HUES64 (cell line): ENCODE measurements around the gene EPSTI1.
A peak's percentile ranks its signal among the peaks of the same experiment; 100 is the strongest.

Source experiments
- H3K27ac ChIP-seq: 2 replicates; pipeline ENCODE4 v1.7.0; 2013; ENCODE audit warnings: low read depth, low read length, inconsistent platforms
- H3K27me3 ChIP-seq: 2 replicates; pipeline ENCODE4 v1.6.1; 2013; ENCODE audit warnings: mild to moderate bottlenecking, low read length; ENCODE audit not compliant: insufficient read depth
- H3K36me3 ChIP-seq: 2 replicates; pipeline ENCODE4 v1.6.1; 2013; ENCODE audit warnings: mild to moderate bottlenecking, low read length; ENCODE audit not compliant: insufficient read depth
- H3K4me1 ChIP-seq: 2 replicates; pipeline ENCODE4 v1.6.1; 2013; ENCODE audit warnings: mild to moderate bottlenecking, low read length, moderate library complexity; ENCODE audit not compliant: insufficient read depth
- H3K4me3 ChIP-seq: 2 replicates; pipeline ENCODE4 v1.5.1; 2013; ENCODE audit warnings: mild to moderate bottlenecking, low read length, moderate library complexity
- H3K9ac ChIP-seq: 2 replicates; pipeline ENCODE4 v1.6.1; 2013; ENCODE audit warnings: mild to moderate bottlenecking, low read depth, low read length
- H3K9me3 ChIP-seq: 2 replicates; pipeline ENCODE4 v1.6.1; 2013; ENCODE audit warnings: low read depth, low read length; ENCODE audit not compliant: insufficient read depth
- WGBS: fragments of 150-250, 120-280 bp; methylation state at CpG from one replicate; pipeline ENCODE4 v1.1.7; 2013; ENCODE audit warnings: missing lambda C conversion rate; 5-methylcytosine and 5-hydroxymethylcytosine counted together

Gene EPSTI1

DNA sequence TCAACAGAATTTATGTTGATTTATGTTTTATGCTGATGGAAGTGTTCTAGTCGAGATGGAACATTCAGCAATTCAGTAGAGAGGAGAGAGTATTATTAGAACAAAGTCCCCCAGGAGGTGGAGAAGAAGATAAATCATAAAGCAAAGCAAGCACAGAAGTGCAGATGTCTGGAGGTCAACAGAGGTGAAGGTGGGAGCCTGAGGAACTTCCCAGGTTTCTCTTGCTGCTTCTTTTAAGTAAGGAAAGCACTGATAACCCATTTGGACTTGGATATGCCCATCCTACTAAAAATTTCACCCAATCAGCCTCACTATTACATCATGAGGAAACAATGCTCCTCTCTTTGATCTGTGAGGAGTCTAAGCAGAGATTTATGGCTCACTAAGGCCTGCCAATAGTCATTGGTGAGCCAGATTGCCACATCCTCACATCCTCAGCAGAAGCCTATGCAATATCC is 98.8 kb downstream of the EPSTI1 start:
- 83% methylated on average over 1 of the region's 1 CpG for WGBS
- Histone ChIP-seq H3K27ac (no peak overlapping the region), H3K36me3 (no peaks in the 10 kb centered on the region), H3K4me3 (no peak overlapping the region), H3K27me3 (no peaks in the 10 kb centered on the region), H3K9me3 (no peaks in the 10 kb centered on the region), H3K4me1 (0 out of 2 replicates have a peak, but pooled peaks cover 7% of the 10 kb centered on the region), H3K9ac (no peak overlapping the region)

DNA sequence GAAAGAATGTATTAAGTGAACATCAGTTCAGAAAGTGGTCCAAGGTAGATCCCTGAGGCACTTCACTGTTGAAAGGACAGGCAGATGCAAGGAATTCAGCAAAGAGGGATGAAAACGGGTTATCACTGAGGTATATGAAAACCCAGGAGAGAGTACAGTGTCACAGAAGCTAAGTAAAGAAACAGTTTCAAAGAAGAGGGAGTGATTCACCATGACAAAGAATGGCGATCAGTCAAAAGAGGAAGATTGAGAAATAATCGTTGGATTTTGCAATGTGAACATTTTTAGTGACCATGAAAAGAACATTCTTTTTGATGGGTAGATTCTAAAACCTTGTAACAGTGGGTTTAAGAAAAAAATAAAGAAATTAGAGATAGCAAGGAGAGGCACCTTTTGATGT is 99.3 kb downstream of the EPSTI1 start:
- H3K27ac ChIP-seq: no peak overlapping the region

DNA sequence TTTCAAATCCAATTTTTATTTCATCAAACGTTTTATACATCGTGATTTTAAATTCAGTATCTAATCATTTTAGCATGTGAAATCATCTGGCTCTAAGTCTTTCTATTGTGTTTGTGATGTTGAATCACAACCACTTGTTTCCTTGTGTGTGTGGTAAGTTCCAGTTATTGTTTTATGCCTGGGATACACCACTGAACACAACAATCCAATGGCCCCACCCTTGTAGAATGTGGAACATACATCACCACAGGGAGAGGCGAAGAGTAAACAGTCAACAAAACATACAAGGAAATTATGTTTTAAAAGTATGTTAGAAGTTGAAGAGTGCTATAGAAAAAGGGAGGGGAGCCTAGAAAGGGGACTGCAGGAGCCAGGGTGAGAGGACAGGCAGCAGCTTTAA is 100.5 kb downstream of the EPSTI1 start:
- no peak overlapping the region for H3K27ac ChIP-seq
- no CpG with 5 or more reads among the region's 3 CpGs for WGBS
- no peaks in the 10 kb centered on the region for H3K36me3 ChIP-seq
- H3K4me3 ChIP-seq: no peak overlapping the region
- no peak overlapping the region for H3K9ac ChIP-seq
- no peaks in the 10 kb centered on the region for H3K27me3 ChIP-seq
- H3K9me3 ChIP-seq: no peaks in the 10 kb centered on the region
- 0 out of 2 replicates have a peak, but pooled peaks cover 7% of the 10 kb centered on the region for H3K4me1 ChIP-seq

More for the DNA sequence above, 99.3 kb downstream of the EPSTI1 start:
- Histone ChIP-seq H3K36me3 (no peaks in the 10 kb centered on the region), H3K4me3 (no peak overlapping the region), H3K9ac (no peak overlapping the region), H3K4me1 (0 out of 2 replicates have a peak, but pooled peaks cover 7% of the 10 kb centered on the region), H3K27me3 (no peaks in the 10 kb centered on the region), H3K9me3 (no peaks in the 10 kb centered on the region)
- 88% methylated on average over 3 of the region's 3 CpGs for WGBS

DNA sequence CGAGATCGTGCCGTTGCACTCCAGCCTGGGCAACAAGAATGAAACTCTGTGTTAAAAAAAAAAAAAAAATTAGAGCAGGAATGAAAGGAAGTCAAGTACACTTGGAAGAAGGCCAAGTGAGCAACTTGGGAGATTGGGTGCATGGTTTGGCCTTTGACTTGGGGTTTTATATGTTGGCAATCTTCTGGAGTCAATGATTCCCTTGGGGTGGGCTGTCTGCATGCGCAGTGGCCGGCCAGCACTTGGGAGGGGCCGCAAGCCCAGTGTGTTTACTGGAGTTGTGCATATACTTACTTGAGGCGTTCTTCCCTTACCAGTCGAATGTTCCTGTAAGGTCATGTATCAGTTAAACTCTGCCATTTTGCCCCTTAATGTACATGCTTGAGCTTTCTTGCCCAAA is 106.7 kb downstream of the EPSTI1 start:
- Histone ChIP-seq H3K36me3 (no peaks in the 10 kb centered on the region), H3K9ac (no peak overlapping the region), H3K27me3 (no peaks in the 10 kb centered on the region), H3K4me3 (no peak overlapping the region), H3K27ac (no peak overlapping the region), H3K4me1 (peaks cover 7% of the 10 kb centered on the region; the same call in 1 of the 2 replicates), H3K9me3 (no peaks in the 10 kb centered on the region)
- 91% methylated on average over 8 of the region's 8 CpGs for WGBS

DNA sequence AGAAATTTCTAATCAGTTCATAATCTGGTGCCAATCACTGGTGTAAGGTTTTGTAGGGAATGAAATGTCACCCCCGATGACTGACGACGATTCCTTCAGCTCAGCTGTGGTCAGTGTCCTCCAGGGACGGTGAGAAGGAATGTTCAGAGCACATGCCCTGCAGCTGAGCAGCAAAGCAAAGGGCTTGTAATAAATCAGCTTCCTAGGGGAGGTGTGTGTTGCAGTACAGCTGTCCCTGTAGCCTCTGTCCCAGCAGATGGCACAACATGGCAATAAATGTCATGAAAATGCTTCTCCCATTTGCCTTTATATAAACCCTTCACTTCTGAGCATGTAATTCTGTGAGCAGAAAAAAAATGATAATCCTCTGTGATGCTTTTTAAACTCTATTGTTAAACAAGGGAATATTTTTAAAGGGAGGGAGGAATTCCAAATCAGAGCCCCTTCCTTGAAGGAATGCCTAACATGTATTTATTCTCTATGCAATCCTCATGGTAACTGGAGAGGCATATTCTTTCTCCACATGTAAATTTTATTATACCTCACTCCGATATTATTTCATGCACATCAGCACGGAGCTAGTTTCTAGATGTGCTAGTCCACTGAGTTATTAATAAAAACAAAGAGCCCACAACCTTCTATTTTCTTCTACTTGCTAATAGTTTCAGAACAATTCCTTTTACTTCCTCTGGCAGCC is 108.1 kb downstream of the EPSTI1 start:
- Histone ChIP-seq H3K4me3 (no peak overlapping the region), H3K4me1 (peaks cover 13% of the 10 kb centered on the region; the same call in 1 of the 2 replicates), H3K27ac (no peak overlapping the region), H3K9ac (no peak overlapping the region), H3K36me3 (no peaks in the 10 kb centered on the region), H3K9me3 (no peaks in the 10 kb centered on the region), H3K27me3 (no peaks in the 10 kb centered on the region)
- WGBS: 60% methylated on average over 6 of the region's 6 CpGs

DNA sequence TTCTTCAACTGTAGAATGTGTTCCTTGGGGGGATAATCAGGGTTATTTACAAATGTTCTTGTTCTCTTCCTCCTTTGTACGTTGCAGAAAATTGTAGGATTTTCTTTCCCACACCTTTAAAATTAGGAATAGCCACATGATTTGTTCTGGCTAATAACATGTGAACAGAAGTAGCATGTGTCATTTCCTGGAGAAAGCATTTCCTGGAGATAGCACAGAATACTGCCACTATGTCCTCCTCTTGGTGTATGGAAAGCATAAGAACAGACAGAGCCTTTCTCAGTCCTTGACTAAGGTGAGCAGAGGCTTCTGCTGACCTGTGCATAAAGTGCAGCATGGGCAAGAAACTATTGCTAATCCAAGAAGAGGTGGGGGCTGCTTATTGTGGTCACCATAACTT is 108.9 kb downstream of the EPSTI1 start:
- Histone ChIP-seq H3K9me3 (no peaks in the 10 kb centered on the region), H3K4me1 (peaks cover 13% of the 10 kb centered on the region; the same call in 1 of the 2 replicates), H3K4me3 (no peak overlapping the region), H3K27me3 (no peaks in the 10 kb centered on the region), H3K9ac (no peak overlapping the region), H3K36me3 (no peaks in the 10 kb centered on the region), H3K27ac (no peak overlapping the region)
- no CpG with 5 or more reads among the region's 1 CpG for WGBS

DNA sequence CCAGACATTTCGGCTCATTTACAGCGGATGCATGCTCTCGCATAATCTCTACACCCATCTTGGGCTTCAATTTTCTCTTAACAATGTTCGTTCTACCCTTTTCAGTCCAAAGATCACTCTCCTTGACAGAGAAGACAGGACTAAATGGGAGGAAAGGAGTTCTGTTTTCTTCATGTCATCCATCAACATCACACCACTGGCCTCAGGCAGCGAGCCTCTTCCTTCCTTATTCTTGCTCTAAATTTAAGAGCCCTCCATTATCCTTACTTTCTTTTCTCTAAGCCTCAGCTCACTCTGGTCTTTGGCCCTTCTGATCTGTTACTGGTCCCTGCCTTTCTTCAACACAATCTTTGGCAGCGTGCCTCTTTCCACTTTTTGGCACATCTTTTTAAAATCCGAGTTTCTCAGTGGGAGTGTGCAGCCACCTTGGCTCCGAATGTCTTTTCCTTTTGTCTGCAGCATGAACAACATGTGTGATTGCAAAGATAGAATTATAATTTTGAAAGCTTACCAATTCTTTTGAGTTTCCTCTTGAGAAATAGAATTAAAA is 111.9 kb downstream of the EPSTI1 start:
- Histone ChIP-seq H3K27ac (no peak overlapping the region), H3K9me3 (no peaks in the 10 kb centered on the region), H3K4me3 (no peak overlapping the region), H3K4me1 (peaks cover 37% of the 10 kb centered on the region), H3K9ac (no peak overlapping the region), H3K36me3 (no peaks in the 10 kb centered on the region), H3K27me3 (no peaks in the 10 kb centered on the region; the same call in 1 of the 2 replicates)
- 89% methylated on average over 8 of the region's 8 CpGs for WGBS

DNA sequence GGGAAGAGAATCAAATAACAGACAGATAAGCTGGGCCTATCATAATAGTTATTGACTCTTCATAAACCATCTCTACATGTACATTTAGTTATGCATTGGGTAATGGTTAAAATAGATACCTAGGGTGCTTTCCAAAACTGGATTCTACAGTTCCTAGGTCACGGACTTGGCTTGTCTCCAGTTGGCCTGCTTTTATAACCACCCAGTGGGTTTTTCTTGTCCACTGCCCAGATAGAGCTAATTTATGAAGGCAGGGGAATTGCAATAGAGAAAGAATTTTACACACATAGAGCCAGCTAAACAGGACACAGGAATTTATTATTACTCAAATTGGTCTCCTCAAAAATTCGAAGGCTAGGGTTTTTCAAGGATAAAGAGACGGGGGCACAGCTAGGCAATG is 113.3 kb downstream of the EPSTI1 start:
- H3K4me1 ChIP-seq: peaks cover 51% of the 10 kb centered on the region
- no peaks in the 10 kb centered on the region for H3K36me3 ChIP-seq
- no peak overlapping the region for H3K9ac ChIP-seq
- WGBS: 94% methylated on average over 3 of the region's 3 CpGs
- H3K27ac ChIP-seq: no peak overlapping the region
- no peaks in the 10 kb centered on the region for H3K9me3 ChIP-seq
- peaks cover 14% of the 10 kb centered on the region; the same call in 1 of the 2 replicates for H3K27me3 ChIP-seq
- H3K4me3 ChIP-seq: no peak overlapping the region

DNA sequence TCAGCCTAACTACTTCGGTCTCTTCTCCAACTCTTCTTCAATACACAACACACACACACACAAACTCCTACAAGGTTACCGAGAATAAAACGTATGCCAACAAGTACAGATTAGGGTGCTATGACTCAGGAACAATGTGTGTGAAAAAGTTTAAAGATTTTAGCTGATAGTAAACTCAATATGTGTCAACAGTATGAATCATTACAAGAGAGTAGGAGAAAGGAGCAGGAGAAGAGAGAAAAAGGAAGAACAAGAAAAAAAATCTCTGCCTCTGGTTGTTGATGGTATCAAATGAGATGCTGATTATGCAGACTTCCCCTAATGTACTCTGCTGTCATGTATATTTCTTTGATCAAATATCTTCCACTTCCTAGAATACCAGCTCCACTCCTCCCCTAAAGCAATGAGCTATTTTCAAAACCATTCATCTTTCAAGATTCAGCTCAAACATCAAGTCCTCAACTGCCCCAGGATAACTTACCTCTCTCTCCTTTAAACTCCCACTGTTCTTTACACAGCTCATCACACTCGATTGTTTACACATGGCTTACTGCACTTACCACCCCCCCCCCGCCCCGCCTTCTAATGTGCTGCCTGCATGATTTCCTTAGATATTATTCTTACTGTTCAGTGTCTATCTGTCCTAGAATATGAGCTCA is 115.0 kb downstream of the EPSTI1 start:
- WGBS: 46% methylated on average over 4 of the region's 6 CpGs
- no peaks in the 10 kb centered on the region for H3K9me3 ChIP-seq
- H3K27me3 ChIP-seq: peaks cover 25% of the 10 kb centered on the region; the same call in 1 of the 2 replicates
- H3K27ac ChIP-seq: peak overlapping the region; percentile 36; the same call in 1 of the 2 replicates
- H3K9ac ChIP-seq: no peak overlapping the region
- H3K4me1 ChIP-seq: peaks cover 59% of the 10 kb centered on the region
- H3K4me3 ChIP-seq: peak overlapping the region; percentile 3; the same call in 1 of the 2 replicates
- no peaks in the 10 kb centered on the region for H3K36me3 ChIP-seq

DNA sequence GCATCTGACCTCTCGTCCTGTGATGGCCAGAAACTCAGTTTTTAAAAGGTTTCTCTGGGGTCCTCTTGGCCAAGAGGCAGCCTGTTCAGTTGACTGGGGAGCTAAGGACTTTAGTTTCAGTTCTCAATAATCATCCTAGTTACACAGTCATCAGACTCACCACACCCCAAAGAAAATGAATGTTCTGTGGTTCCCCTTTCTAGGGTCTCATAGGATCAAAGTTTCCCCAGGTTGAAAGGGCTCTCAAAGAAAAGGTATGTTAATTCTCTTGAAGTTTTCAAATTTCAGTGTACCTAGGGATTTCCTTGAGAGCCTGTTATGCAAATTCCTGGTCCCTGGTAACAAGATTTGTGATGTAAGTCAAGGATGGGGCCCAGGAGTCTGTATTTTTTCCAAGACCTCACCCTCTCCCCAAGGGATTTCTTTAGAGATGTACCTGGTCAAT is 115.7 kb downstream of the EPSTI1 start:
- peak overlapping the region; percentile 32; the same call in 1 of the 2 replicates for H3K9ac ChIP-seq
- H3K27ac ChIP-seq: peak overlapping the region; percentile 88
- no peaks in the 10 kb centered on the region for H3K36me3 ChIP-seq
- peaks cover 29% of the 10 kb centered on the region; the same call in 1 of the 2 replicates for H3K27me3 ChIP-seq
- WGBS: 11% methylated on average over 1 of the region's 1 CpG
- peak overlapping the region; percentile 36 for H3K4me3 ChIP-seq
- no peaks in the 10 kb centered on the region for H3K9me3 ChIP-seq
- peaks cover 59% of the 10 kb centered on the region for H3K4me1 ChIP-seq
